ENCODE measurements around the gene TP53RK. TPM values are rescaled to one million over a fixed set of nuclear protein-coding genes. Genes with fewer than 3 reads are reported as not detected.
A peak's percentile ranks its signal among the peaks of the same experiment; 100 is the strongest.

TP53RK gene
- total and polyA plus RNA-seq, 2 of the 13 experiments (the other 11 are each of a cell fraction or from before 2014, with no cell fraction given): 12.9 to 25.5 TPM

- TF ChIP-seq THAP7 (CRISPR knock-in tag; IDR thresholded peaks at IDR 0.05): no peak; the same call in 1 of the 2 replicates
- TF ChIP-seq MED1 (CRISPR knock-in tag; IDR thresholded peaks at IDR 0.05): 0 out of 2 replicates have a peak, but pooled peaks have one; percentile 20
- TF ChIP-seq PRDM10 (CRISPR knock-in tag; IDR thresholded peaks at IDR 0.05; ENCODE audit: low read depth): 0 out of 2 replicates have a peak, but pooled peaks have one; percentile 9
- no peak for TF ChIP-seq NR0B2 (CRISPR knock-in tag; IDR thresholded peaks at IDR 0.05)
- no peak for TF ChIP-seq ZBTB43 (CRISPR knock-in tag; conservative IDR thresholded peaks at IDR 0.05)
- no peak for TF ChIP-seq ZNF296 (CRISPR knock-in tag; conservative IDR thresholded peaks at IDR 0.05)
- TF ChIP-seq RCOR2 (CRISPR knock-in tag; IDR thresholded peaks at IDR 0.05): no peak
- 0 out of 2 replicates have a peak, but pooled peaks have one; percentile 53 for TF ChIP-seq FOXM1 (CRISPR knock-in tag; IDR thresholded peaks at IDR 0.05)
- 0 out of 2 replicates have a peak, but pooled peaks have one; percentile 26 for TF ChIP-seq UBTF (CRISPR knock-in tag; IDR thresholded peaks at IDR 0.05)
- TF ChIP-seq DPF2 (CRISPR knock-in tag; IDR thresholded peaks at IDR 0.05; ENCODE audit: borderline replicate concordance, low read depth): no peak
These were observed 16.6 kb downstream of the TP53RK start (continued) for GRCh38 chr20:46672543-46673148.

All from HepG2 (cell line).